Hepatocyte (in vitro differentiated cells): ENCODE measurements around the gene SMIM31. TPM values are rescaled to one million over a fixed set of nuclear protein-coding genes. Genes with fewer than 3 reads are reported as not detected.

Experiments used
- DNase-seq: peaks from one replicate; pipeline ENCODE4 v3.0.0-alpha.2; 2016; ENCODE audit warnings: low spot score
- H2AFZ ChIP-seq: fragments of 200-600 bp; sonication (generic); 2 replicates; pipeline ENCODE4 v1.6.0; 2016; ENCODE audit warnings: antibody characterized with exemption, mild to moderate bottlenecking
- H3K27ac ChIP-seq: fragments of 200-600 bp; sonication (generic); 2 replicates; pipeline ENCODE4 v1.5.1; 2016; ENCODE audit warnings: mild to moderate bottlenecking
- H3K27me3 ChIP-seq: fragments of 200-600 bp; sonication (generic); 2 replicates; pipeline ENCODE4 v1.6.1; 2016
- H3K36me3 ChIP-seq: fragments of 200-600 bp; sonication (generic); replicated peaks from 2 replicates; pipeline ENCODE4 v1.5.1; 2016; ENCODE audit warnings: low read depth; ENCODE audit not compliant: insufficient read depth
- H3K4me1 ChIP-seq: fragments of 200-600 bp; sonication (generic); 2 replicates; pipeline ENCODE4 v1.5.1; 2016; ENCODE audit warnings: mild to moderate bottlenecking, moderate library complexity; ENCODE audit not compliant: insufficient read depth
- H3K4me2 ChIP-seq: fragments of 200-600 bp; sonication (generic); 2 replicates; pipeline ENCODE4 v1.6.0; 2016
- H3K4me3 ChIP-seq: fragments of 200-600 bp; sonication (generic); 2 replicates; pipeline ENCODE4 v1.5.1; 2016; ENCODE audit warnings: mild to moderate bottlenecking
- H3K79me2 ChIP-seq: fragments of 200-600 bp; sonication (generic); 2 replicates; pipeline ENCODE4 v1.6.0; 2017; ENCODE audit warnings: mild to moderate bottlenecking
- H3K9me2 ChIP-seq: fragments of 200-600 bp; sonication (generic); replicated peaks from 2 replicates; pipeline ENCODE4 v1.6.0; 2017; ENCODE audit warnings: mild to moderate bottlenecking; ENCODE audit not compliant: insufficient read depth
- H3K9me3 ChIP-seq: fragments of 200-600 bp; sonication (generic); 2 replicates; pipeline ENCODE4 v1.5.1; 2016; ENCODE audit warnings: low read depth, mild to moderate bottlenecking
- H4K20me1 ChIP-seq: fragments of 200-600 bp; sonication (generic); 2 replicates; pipeline ENCODE4 v1.6.0; 2016; ENCODE audit warnings: mild to moderate bottlenecking; ENCODE audit not compliant: insufficient read depth, poor library complexity, severe bottlenecking
- EZH2 ChIP-seq: fragments of 200-600 bp; sonication (generic); IDR thresholded peaks from 2 replicates; pipeline ENCODE4 v1.6.1; 2016; ENCODE audit warnings: antibody characterized with exemption, mild to moderate bottlenecking, borderline replicate concordance
- EZH2phosphoT487 ChIP-seq: fragments of 200-600 bp; sonication (generic); IDR thresholded peaks from one replicate; pipeline ENCODE4 v1.6.1; 2018; ENCODE audit warnings: antibody characterized with exemption, mild to moderate bottlenecking, low read depth, moderate library complexity; ENCODE audit not compliant: unreplicated experiment, severe bottlenecking
- whole genome bisulfite sequencing: methylation state at CpG from one replicate; pipeline ENCODE4 v1.1.6; 2016; ENCODE audit warnings: low lambda C conversion rate; ENCODE audit errors: missing lambda C conversion rate; 5-methylcytosine and 5-hydroxymethylcytosine counted together
- polyA plus RNA-seq: library from polyadenylated mRNA; unstranded; fragments of >200 nt; fragmentation: Nextera tagmentation; extraction: Ambion mirVana; gene quantifications from 2 replicates; pipeline ENCODE4 v1.2.1, GENCODE V29; 2016
- total RNA-seq: library from RNA; depleted of rRNA; stranded (reverse); fragments of >200 nt; gene quantifications from 2 replicates; pipeline ENCODE4 v1.2.3, GENCODE V29; 2014
- TF ChIP-seq, protein P1 (sequence below): fragments of 200-600 bp; sonication (generic); IDR thresholded peaks from 2 replicates; pipeline ENCODE4 v1.5.1; 2016; ENCODE audit warnings: antibody characterized with exemption, mild to moderate bottlenecking; ENCODE audit not compliant: poor library complexity

SMIM31 gene
- 0.43 and 0.44 TPM in 2 replicates for total RNA-seq
- polyA plus RNA-seq, result 0.23 and 0.51 TPM in 2 replicates

DNA sequence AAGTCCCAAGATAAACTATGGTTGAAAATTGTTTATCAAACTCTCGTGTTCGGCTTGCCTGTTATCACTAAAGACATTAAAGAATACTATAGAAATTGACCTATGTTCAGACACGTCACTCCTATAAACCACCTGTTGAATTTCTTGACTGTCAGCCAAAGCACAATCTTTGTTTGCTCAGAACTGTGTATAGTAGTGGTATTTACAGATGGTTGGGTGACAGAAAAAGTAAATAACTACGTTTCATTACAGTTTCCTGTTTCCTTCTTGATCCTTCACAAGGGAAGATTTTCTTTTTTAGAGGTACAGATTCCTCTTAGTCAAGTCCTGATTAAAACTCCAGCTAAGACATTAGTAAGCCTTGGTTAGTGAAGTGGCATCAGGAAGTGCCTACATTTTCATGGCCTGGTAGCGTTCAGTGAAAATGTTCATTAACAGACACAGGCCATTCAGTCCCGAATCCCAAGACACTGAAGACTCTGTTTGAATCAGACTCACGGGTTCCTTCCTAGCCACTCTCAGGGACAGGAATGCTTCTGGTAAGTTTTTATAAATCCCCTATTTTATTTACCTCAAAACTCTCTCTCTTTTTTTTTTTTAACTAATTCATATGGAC, at the start of gene SMIM31:
SMIM31 (plus strand) TSS at position 259 of the 616 bp plus-strand sequence. CDS start 16,313 bp downstream, outside the sequence.
- no peak within 1 kb of the TSS for H3K4me2 ChIP-seq
- H3K4me3 ChIP-seq, result no peak within 1 kb of the TSS
- no peak for DNase-seq
- no peaks in the 10 kb centered on the region for H3K4me1 ChIP-seq
- no peaks in the 10 kb centered on the region for H3K36me3 ChIP-seq
- peak within 1 kb of the TSS; percentile 62 for H3K27ac ChIP-seq
- no peak for TF ChIP-seq EZH2phosphoT487
- no peak for TF ChIP-seq EZH2
- TF ChIP-seq, protein P1, sequence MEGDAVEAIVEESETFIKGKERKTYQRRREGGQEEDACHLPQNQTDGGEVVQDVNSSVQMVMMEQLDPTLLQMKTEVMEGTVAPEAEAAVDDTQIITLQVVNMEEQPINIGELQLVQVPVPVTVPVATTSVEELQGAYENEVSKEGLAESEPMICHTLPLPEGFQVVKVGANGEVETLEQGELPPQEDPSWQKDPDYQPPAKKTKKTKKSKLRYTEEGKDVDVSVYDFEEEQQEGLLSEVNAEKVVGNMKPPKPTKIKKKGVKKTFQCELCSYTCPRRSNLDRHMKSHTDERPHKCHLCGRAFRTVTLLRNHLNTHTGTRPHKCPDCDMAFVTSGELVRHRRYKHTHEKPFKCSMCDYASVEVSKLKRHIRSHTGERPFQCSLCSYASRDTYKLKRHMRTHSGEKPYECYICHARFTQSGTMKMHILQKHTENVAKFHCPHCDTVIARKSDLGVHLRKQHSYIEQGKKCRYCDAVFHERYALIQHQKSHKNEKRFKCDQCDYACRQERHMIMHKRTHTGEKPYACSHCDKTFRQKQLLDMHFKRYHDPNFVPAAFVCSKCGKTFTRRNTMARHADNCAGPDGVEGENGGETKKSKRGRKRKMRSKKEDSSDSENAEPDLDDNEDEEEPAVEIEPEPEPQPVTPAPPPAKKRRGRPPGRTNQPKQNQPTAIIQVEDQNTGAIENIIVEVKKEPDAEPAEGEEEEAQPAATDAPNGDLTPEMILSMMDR, result no peak
- no peaks in the 10 kb centered on the region for H3K9me2 ChIP-seq
- WGBS, result 71% methylated on average over 7 of the region's 7 CpGs
- H3K27me3 ChIP-seq, result no peaks in the 10 kb centered on the region
- H4K20me1 ChIP-seq, result no peaks in the 10 kb centered on the region
- H3K9me3 ChIP-seq, result no peaks in the 10 kb centered on the region
- peak within 1 kb of the TSS; percentile 5 for H2AFZ ChIP-seq
- H3K79me2 ChIP-seq, result no peaks in the 10 kb centered on the region

DNA sequence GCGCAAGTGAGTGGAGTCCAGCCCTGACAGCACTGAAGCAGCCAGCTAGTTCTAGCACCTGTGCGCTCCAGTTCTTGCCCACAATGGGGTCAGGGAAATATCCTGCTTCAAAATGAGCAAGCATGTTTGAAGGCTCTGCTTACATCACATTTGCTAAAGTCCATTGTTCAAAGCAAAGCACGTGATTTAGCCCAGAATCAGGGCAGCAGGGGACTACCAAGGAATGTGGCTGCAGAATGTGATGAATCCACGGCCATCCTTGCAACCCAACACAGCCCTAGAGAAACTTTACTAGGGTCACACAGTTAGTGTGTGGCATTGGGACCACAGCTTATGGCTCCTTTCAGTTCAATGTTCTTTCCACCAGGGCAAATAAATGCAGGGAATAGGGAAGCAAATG, 47.3 kb upstream of the SMIM31 start:
- H3K4me1 ChIP-seq, result no peaks in the 10 kb centered on the region
- no peak overlapping the region for H3K27ac ChIP-seq
- no peaks in the 10 kb centered on the region for H3K9me2 ChIP-seq
- TF ChIP-seq EZH2, result no peak
- TF ChIP-seq EZH2phosphoT487, result no peak
- TF ChIP-seq, protein P1, result no peak
- no peak overlapping the region for H3K4me3 ChIP-seq
- H3K27me3 ChIP-seq, result no peaks in the 10 kb centered on the region
- H2AFZ ChIP-seq, result no peak overlapping the region
- H3K36me3 ChIP-seq, result no peaks in the 10 kb centered on the region
- H3K79me2 ChIP-seq, result no peaks in the 10 kb centered on the region
- no peaks in the 10 kb centered on the region for H4K20me1 ChIP-seq
- no peak for DNase-seq
- H3K9me3 ChIP-seq, result no peaks in the 10 kb centered on the region
- no peak overlapping the region for H3K4me2 ChIP-seq
- 79% methylated on average over 4 of the region's 4 CpGs for WGBS

DNA sequence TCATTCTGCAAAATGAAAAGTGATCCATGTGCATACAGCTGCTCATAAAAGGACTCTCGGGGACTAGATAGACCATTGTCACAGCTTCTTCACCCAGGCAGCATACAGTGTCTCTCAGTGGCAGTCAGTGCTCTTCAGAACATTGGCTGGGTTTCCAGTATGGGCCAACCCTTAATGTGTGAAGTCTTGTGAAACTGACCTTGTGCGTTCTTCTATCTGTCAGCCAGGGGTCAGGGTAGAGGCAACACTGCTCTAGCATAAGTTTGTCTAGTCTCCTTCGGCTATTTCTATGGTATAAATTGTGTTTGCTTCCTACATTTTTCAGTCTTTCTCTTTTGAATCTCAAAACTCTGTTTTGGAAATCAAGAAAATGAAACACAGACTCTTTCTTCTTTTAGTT, 37.0 kb upstream of the SMIM31 start:
- no peaks in the 10 kb centered on the region for H3K9me2 ChIP-seq
- H3K79me2 ChIP-seq, result no peaks in the 10 kb centered on the region
- no peaks in the 10 kb centered on the region for H4K20me1 ChIP-seq
- H3K4me1 ChIP-seq, result no peaks in the 10 kb centered on the region
- H3K4me3 ChIP-seq, result no peak overlapping the region
- DNase-seq, result peak; percentile 7
- no peak overlapping the region for H2AFZ ChIP-seq
- no peak for TF ChIP-seq EZH2
- TF ChIP-seq, protein P1, result peak; percentile 18
- no peak overlapping the region for H3K27ac ChIP-seq
- H3K4me2 ChIP-seq, result no peak overlapping the region
- no peaks in the 10 kb centered on the region for H3K9me3 ChIP-seq
- no peaks in the 10 kb centered on the region for H3K27me3 ChIP-seq
- WGBS, result 82% methylated on average over 3 of the region's 3 CpGs
- H3K36me3 ChIP-seq, result no peaks in the 10 kb centered on the region

DNA sequence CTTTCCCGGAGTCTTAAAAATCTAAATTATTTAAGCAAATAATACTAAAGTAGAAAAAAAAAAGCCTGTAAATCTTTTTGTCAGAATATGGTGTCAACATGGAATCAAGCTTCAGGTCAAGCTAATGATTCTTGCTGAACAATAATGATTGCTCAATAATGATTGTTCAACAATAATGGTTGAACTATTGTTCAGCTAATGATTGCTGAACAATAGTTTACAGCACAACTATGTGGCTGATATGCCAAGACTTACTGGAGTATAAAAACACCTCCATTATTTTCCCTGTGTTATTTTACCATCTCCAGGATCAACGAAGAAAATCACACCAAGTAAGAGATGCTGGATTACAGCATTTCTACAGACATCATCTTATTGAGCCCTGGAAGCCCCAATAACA, 35.1 kb upstream of the SMIM31 start:
- no peaks in the 10 kb centered on the region for H3K4me1 ChIP-seq
- DNase-seq, result no peak
- H3K36me3 ChIP-seq, result no peaks in the 10 kb centered on the region
- no peaks in the 10 kb centered on the region for H3K79me2 ChIP-seq
- H2AFZ ChIP-seq, result no peak overlapping the region
- no peaks in the 10 kb centered on the region for H3K9me2 ChIP-seq
- TF ChIP-seq EZH2 (no peak), EZH2phosphoT487 (no peak)
- TF ChIP-seq, protein P1, result no peak
- H3K4me3 ChIP-seq, result no peak overlapping the region
- no peaks in the 10 kb centered on the region for H3K9me3 ChIP-seq
- no peaks in the 10 kb centered on the region for H4K20me1 ChIP-seq
- no peak overlapping the region for H3K27ac ChIP-seq
- no peaks in the 10 kb centered on the region for H3K27me3 ChIP-seq
- no peak overlapping the region for H3K4me2 ChIP-seq
- WGBS, result 92% methylated on average over 2 of the region's 2 CpGs
